HG03045 (cell line): ENCODE data around the gene LAMB3.

Experiments used
- ATAC-seq: cut with Tn5 transposase; IDR thresholded peaks from one replicate; pipeline ENCODE4 v1.9.1; 2021; ENCODE audit warnings: mild to moderate bottlenecking, moderate library complexity; ENCODE audit not compliant: unreplicated experiment

The LAMB3 gene

DNA sequence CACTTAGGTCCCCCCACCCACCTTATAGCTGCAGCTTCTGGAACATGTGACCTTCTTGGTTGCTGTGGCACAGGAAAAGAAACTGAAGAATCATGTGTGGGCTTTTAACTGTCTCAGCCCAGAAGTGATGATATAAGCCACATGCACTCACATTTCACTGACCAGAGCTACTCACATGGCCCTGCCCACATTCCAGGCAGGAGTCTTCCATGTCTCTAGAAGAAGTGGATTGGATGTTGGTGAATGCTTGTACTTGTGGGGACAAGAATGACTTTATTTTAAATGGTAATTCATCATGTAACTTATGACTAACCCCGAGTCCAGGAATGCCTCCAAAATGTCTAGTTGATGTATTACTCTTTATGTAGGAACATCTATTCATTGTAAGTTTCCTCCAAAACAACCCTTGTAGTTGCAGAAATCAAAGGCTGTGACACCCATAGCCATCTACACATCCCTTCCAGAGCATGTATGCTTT is 84.5 kb downstream of the LAMB3 start:
- ATAC-seq: no peak

GRCh38 chr1:209565759-209566678 is 86.2 kb downstream of the LAMB3 start:
- ATAC-seq: peak; percentile 84
